Upper lobe of left lung (tissue), 6 donors: Measurements from ENCODE around the gene TSC22D1. TPM values are rescaled to one million over a fixed set of nuclear protein-coding genes. Genes with fewer than 3 reads are reported as not detected.

Experiments used
- ATAC-seq, 2 donors: fragments of 200-7000 bp; cut with Tn5 transposase; one replicate each; pipeline ENCODE4 v1.9.1; 2022; ENCODE audit warnings: mild to moderate bottlenecking in 2 of 2, moderate library complexity in 2 of 2; ENCODE audit not compliant: low FRiP score in 2 of 2
- DNase-seq, 2 donors: peaks; one replicate each; pipeline ENCODE4 v3.0.0-alpha.2; 2019 to 2020
- H3K27ac ChIP-seq, 4 donors: fragments of 200-600 bp; sonication (generic); one replicate each; pipeline ENCODE4 v1.5.1; 2016 to 2019
- H3K27me3 ChIP-seq, 4 donors: fragments of 200-600 bp; sonication (generic); one replicate each; pipeline ENCODE4 v1.5.1; 2017 to 2019
- H3K36me3 ChIP-seq, 4 donors: fragments of 200-600 bp; sonication (generic); one replicate each; pipeline ENCODE4 v1.5.1; 2016 to 2019
- H3K4me1 ChIP-seq, 4 donors: fragments of 200-600 bp; sonication (generic); one replicate each; pipeline ENCODE4 v1.5.1; 2018 to 2019
- H3K4me3 ChIP-seq, 4 donors: fragments of 200-600 bp; sonication (generic); one replicate each; pipeline ENCODE4 v1.5.1; 2017 to 2019; ENCODE audit warnings: mild to moderate bottlenecking in 2 of 4, moderate library complexity in 1 of 4
- H3K9me3 ChIP-seq, 4 donors: fragments of 200-600 bp; sonication (generic); one replicate each; pipeline ENCODE4 v1.5.1; 2018 to 2019
- CTCF ChIP-seq, 6 experiments: fragments of 450-650 bp in 4 of 6; fragments of 200-600 bp in 2 of 6; sonication (generic) in 2 of 6; IDR thresholded peaks; one replicate each; pipeline ENCODE4 v1.5.1; 2016 to 2019; ENCODE audit warnings: antibody characterized with exemption in 6 of 6
- EP300 ChIP-seq, 4 donors: sonication (generic); formaldehyde crosslinking; IDR thresholded peaks; one replicate each; pipeline ENCODE4 v1.5.1; 2017; ENCODE audit warnings: antibody characterized with exemption in 4 of 4, control low read depth in 2 of 4
- POLR2A ChIP-seq, 4 donors: fragments of 450-650 bp; IDR thresholded peaks; one replicate each; pipeline ENCODE4 v1.5.1; 2016 to 2017; ENCODE audit warnings: antibody characterized with exemption in 4 of 4, mild to moderate bottlenecking in 2 of 4
- POLR2AphosphoS5 ChIP-seq, 2 donors: sonication (generic); formaldehyde crosslinking; IDR thresholded peaks; one replicate each; pipeline ENCODE4 v1.5.1; 2017; ENCODE audit warnings: antibody characterized with exemption in 2 of 2
- WGBS, 2 donors: methylation state at CpG; one replicate each; pipeline ENCODE4 v1.1.5; 2017 to 2018; 5-methylcytosine and 5-hydroxymethylcytosine counted together
- total RNA-seq, 6 donors: library from RNA; depleted of rRNA in 4 of 6; stranded (reverse); fragments of >200 nt in 4 of 6; gene quantifications; one replicate each; pipeline versions ENCODE4 v1.1.0 to v1.2.1, GENCODE V29; 2016 to 2021
- donor health status: DM: no; HTN: no; CAD: no; lungs with moderate emphysema.
- donor health status: DM: no; HTN: yes; CAD: no; lungs with severe emphysema.

TSC22D1 gene
- total RNA-seq, 6 donors from 2014 or later: 66.0 to 158 (median 115) TPM

- no peak for TF ChIP-seq CTCF (IDR thresholded peaks at IDR 0.05)
- Histone ChIP-seq H3K27me3 (no peaks in the 10 kb centered on the region), H3K4me3 (no peak overlapping the region), H3K9me3 (no peaks in the 10 kb centered on the region), H3K36me3 (peaks cover 0 to 3% (median 0%) of the 10 kb centered on the region in 4 donors), H3K27ac (no peak overlapping the region), H3K4me1 (no peaks in the 10 kb centered on the region)
- DNase-seq: no peak
- ATAC-seq: no peak
- WGBS, 2 donors: 69 to 93% methylated on average over 4 of the region's 4 CpGs
These were observed 26.7 kb downstream of the TSC22D1 start for GRCh38 chr13:44549476-44549875.

GRCh38 chr13:44546164-44546563, 30.0 kb downstream of the TSC22D1 start:
- TF ChIP-seq POLR2A (IDR thresholded peaks at IDR 0.05) (no peak), EP300 (IDR thresholded peaks at IDR 0.05) (no peak), CTCF (IDR thresholded peaks at IDR 0.05) (no peak), POLR2AphosphoS5 (IDR thresholded peaks at IDR 0.05) (no peak)
- no peak for ATAC-seq
- Histone ChIP-seq H3K4me3 (no peak overlapping the region), H3K27me3 (no peaks in the 10 kb centered on the region), H3K27ac (no peak overlapping the region), H3K4me1 (peaks cover 0 to 6% (median 0%) of the 10 kb centered on the region in 4 donors), H3K9me3 (no peaks in the 10 kb centered on the region), H3K36me3 (no peaks in the 10 kb centered on the region)
- 88 to 90% methylated on average over 1 of the region's 1 CpG for WGBS, 2 donors
- no peak for DNase-seq

- H3K27me3 ChIP-seq: no peaks in the 10 kb centered on the region
- no peak for ATAC-seq
- WGBS, 2 donors: 75 to 78% methylated on average over 3 of the region's 3 CpGs
- no peak for DNase-seq
- H3K36me3 ChIP-seq: peaks cover 0 to 3% (median 0%) of the 10 kb centered on the region in 4 donors
- H3K4me3 ChIP-seq: no peak overlapping the region
- H3K9me3 ChIP-seq: no peaks in the 10 kb centered on the region
- no peak overlapping the region for H3K27ac ChIP-seq
- TF ChIP-seq EP300 (IDR thresholded peaks at IDR 0.05): no peak
- no peak for TF ChIP-seq POLR2A (IDR thresholded peaks at IDR 0.05)
- TF ChIP-seq CTCF (IDR thresholded peaks at IDR 0.05): no peak
- TF ChIP-seq POLR2AphosphoS5 (IDR thresholded peaks at IDR 0.05): no peak
- H3K4me1 ChIP-seq: peaks cover 0 to 6% (median 0%) of the 10 kb centered on the region in 4 donors
These were observed 32.8 kb downstream of the TSC22D1 start for GRCh38 chr13:44543369-44543768.

- Histone ChIP-seq H3K36me3 (peaks cover 0 to 8% (median 0%) of the 10 kb centered on the region in 4 donors), H3K9me3 (no peaks in the 10 kb centered on the region), H3K27ac (no peak overlapping the region), H3K4me3 (no peak overlapping the region), H3K27me3 (no peaks in the 10 kb centered on the region), H3K4me1 (peaks cover 0 to 6% (median 0%) of the 10 kb centered on the region in 4 donors)
- WGBS, 2 donors: 51 to 71% methylated on average over 3 of the region's 3 CpGs
- DNase-seq (no peak), ATAC-seq (no peak)
- TF ChIP-seq POLR2AphosphoS5 (IDR thresholded peaks at IDR 0.05) (no peak), EP300 (IDR thresholded peaks at IDR 0.05) (no peak), POLR2A (IDR thresholded peaks at IDR 0.05) (no peak), CTCF (IDR thresholded peaks at IDR 0.05) (no peak)
These were observed 33.8 kb downstream of the TSC22D1 start for GRCh38 chr13:44542361-44542760.

GRCh38 chr13:44541601-44542000, 34.5 kb downstream of the TSC22D1 start:
- no peaks in the 10 kb centered on the region for H3K27me3 ChIP-seq
- DNase-seq (no peak), ATAC-seq (no peak)
- no peak overlapping the region for H3K4me3 ChIP-seq
- H3K9me3 ChIP-seq: no peaks in the 10 kb centered on the region
- 68 to 77% methylated on average over 1 of the region's 1 CpG for WGBS, 2 donors
- H3K4me1 ChIP-seq: peaks cover 0 to 6% (median 0%) of the 10 kb centered on the region in 4 donors
- no peak overlapping the region for H3K27ac ChIP-seq
- H3K36me3 ChIP-seq: peaks cover 0 to 8% (median 0%) of the 10 kb centered on the region in 4 donors
- TF ChIP-seq POLR2AphosphoS5 (IDR thresholded peaks at IDR 0.05) (no peak), CTCF (IDR thresholded peaks at IDR 0.05) (no peak), POLR2A (IDR thresholded peaks at IDR 0.05) (no peak)
